ENCODE data around the gene B4GALNT4.
A peak's percentile ranks its signal among the peaks of the same experiment; 100 is the strongest.
"Not testable (repeated sequence)": the region's sequence is repeated elsewhere in the genome, so short reads cannot be mapped to it uniquely, and the experiment has no call there.

B4GALNT4 gene

GRCh38 chr11:394034-394857 is 24.9 kb downstream of the B4GALNT4 start, which contains the start of gene PKP3:
PKP3 (plus strand) TSS chr11:394209; CDS start chr11:394293, 84 bp downstream.
- no peak for DNase-seq

- no peak for DNase-seq
Measured at GRCh38 chr11:394858-395655, 25.8 kb downstream of the B4GALNT4 start.

- DNase-seq, result no peak
Measured at GRCh38 chr11:395866-396265, 26.6 kb downstream of the B4GALNT4 start.

GRCh38 chr11:396511-396947 is 27.2 kb downstream of the B4GALNT4 start:
- DNase-seq, result no peak

- no peak for DNase-seq
Measured at GRCh38 chr11:396948-397548, 27.7 kb downstream of the B4GALNT4 start.

- no peak for DNase-seq
Measured at GRCh38 chr11:398826-399225, 29.5 kb downstream of the B4GALNT4 start.

- no peak for DNase-seq
Measured at GRCh38 chr11:399731-400211, 30.5 kb downstream of the B4GALNT4 start.

- no peak for DNase-seq
Measured at GRCh38 chr11:400241-400689, 31.0 kb downstream of the B4GALNT4 start.

GRCh38 chr11:401196-401595 is 31.9 kb downstream of the B4GALNT4 start:
- DNase-seq, result not testable (repeated sequence)

- no peak for DNase-seq
Measured at GRCh38 chr11:403021-403760, 33.9 kb downstream of the B4GALNT4 start.

- no peak for DNase-seq
Measured at GRCh38 chr11:403761-404431, 34.6 kb downstream of the B4GALNT4 start.

- no peak for DNase-seq
Measured at GRCh38 chr11:404551-405264, 35.4 kb downstream of the B4GALNT4 start.

- DNase-seq, result no peak
Measured at GRCh38 chr11:405323-405953, 36.1 kb downstream of the B4GALNT4 start.

- no peak for DNase-seq
Measured at GRCh38 chr11:405954-406795, 36.9 kb downstream of the B4GALNT4 start.

GRCh38 chr11:406796-407650 is 37.7 kb downstream of the B4GALNT4 start:
- peak; percentile 93 for DNase-seq

- DNase-seq, result no peak
Measured at GRCh38 chr11:407651-408123, 38.4 kb downstream of the B4GALNT4 start.

- no peak for DNase-seq
Measured at GRCh38 chr11:408154-409007, 39.1 kb downstream of the B4GALNT4 start.
